PC-9 (cell line): ENCODE results near the gene ITSN2.

Source experiments
- CTCF ChIP-seq: fragments of 200-600 bp; sonication (generic); conservative IDR thresholded peaks from 2 replicates; pipeline ENCODE4 v1.6.1; 2017; ENCODE audit warnings: mixed run types, antibody characterized with exemption, mild to moderate bottlenecking, moderate library complexity
- EZH2 ChIP-seq: fragments of 200-600 bp; sonication (generic); IDR thresholded peaks from 2 replicates; pipeline ENCODE4 v1.8.0; 2017; ENCODE audit warnings: antibody characterized with exemption, low read depth

DNA sequence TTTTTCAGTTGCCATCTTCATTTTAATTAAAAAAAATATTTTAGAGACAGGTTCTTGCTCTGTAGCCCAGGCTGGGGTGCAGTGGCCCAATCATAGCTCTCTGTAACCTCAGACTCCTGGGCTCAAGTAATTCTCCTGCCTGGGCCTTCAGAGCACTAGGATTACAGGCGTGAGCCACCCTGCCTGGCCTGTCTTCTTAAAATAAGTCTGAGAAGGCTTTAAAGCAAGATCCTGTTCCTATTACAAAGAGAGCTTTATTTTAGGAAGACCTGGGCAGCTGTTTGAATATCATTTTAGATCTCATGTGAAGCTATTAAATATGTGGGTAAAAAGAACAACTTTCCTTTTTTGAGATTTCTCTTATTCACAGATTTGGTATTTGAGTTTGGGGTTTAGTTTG is 184.0 kb downstream of the ITSN2 start:
- no peak for TF ChIP-seq CTCF
- TF ChIP-seq EZH2 = no peak
